Keratinocyte (primary cell): ENCODE data around the gene VIT. TPM values are rescaled to one million over a fixed set of nuclear protein-coding genes. Genes with fewer than 3 reads are reported as not detected.

Experiments
- DNase-seq: peaks from one replicate; pipeline ENCODE4 v3.0.0-alpha.2; 2011; ENCODE audit warnings: low read depth, missing footprints, low spot score
- FAIRE-seq: peaks from 2 replicates; lab custom pipeline; 2011; peaks lifted over from hg19 to GRCh38; lab: Jason Lieb, UNC
- H2AFZ ChIP-seq: 2 replicates; pipeline ENCODE4 v1.6.0; 2012; ENCODE audit warnings: low read length, control low read depth, inconsistent platforms; ENCODE audit not compliant: control insufficient read depth
- H3K27ac ChIP-seq: 2 replicates; pipeline ENCODE4 v1.5.1; 2011; ENCODE audit warnings: low read length; ENCODE audit not compliant: control insufficient read depth, insufficient read depth
- H3K27me3 ChIP-seq: 3 replicates; pipeline ENCODE4 v1.6.0; 2011; ENCODE audit warnings: low read length; ENCODE audit not compliant: control insufficient read depth, insufficient read depth; ENCODE audit errors: extremely low read depth
- H3K36me3 ChIP-seq, 2 experiments: 2 replicates in 1 of 2; 3 replicates in 1 of 2; pipeline ENCODE4 v1.5.1; 2011; ENCODE audit warnings: low read length in 2 of 2, mild to moderate bottlenecking in 1 of 2; ENCODE audit not compliant: control insufficient read depth in 2 of 2, insufficient read depth in 2 of 2; ENCODE audit errors: extremely low read depth in 1 of 2
- H3K4me1 ChIP-seq: 3 replicates; pipeline ENCODE4 v1.5.1; 2011; ENCODE audit warnings: low read length; ENCODE audit not compliant: control insufficient read depth, insufficient read depth; ENCODE audit errors: extremely low read depth
- H3K4me2 ChIP-seq: 3 replicates; pipeline ENCODE4 v1.6.0; 2011; ENCODE audit warnings: low read depth, low read length; ENCODE audit not compliant: control insufficient read depth, insufficient read depth; ENCODE audit errors: extremely low read depth
- H3K4me3 ChIP-seq, 3 experiments: fragments of 200-600 bp in 1 of 3; sonication (generic) in 1 of 3; 2 replicates in 2 of 3; 3 replicates in 1 of 3; pipeline ENCODE4 v1.5.1; 2011 to 2016; ENCODE audit warnings: low read length in 3 of 3, mild to moderate bottlenecking in 3 of 3, control low read depth in 2 of 3, inconsistent platforms in 1 of 3, low read depth in 1 of 3, mixed read lengths in 1 of 3, mixed run types in 1 of 3, moderate library complexity in 1 of 3; ENCODE audit not compliant: control insufficient read depth in 2 of 3, insufficient read depth in 2 of 3; ENCODE audit errors: extremely low read depth in 1 of 3
- H3K79me2 ChIP-seq: 2 replicates; pipeline ENCODE4 v1.6.0; 2012; ENCODE audit warnings: low read length; ENCODE audit not compliant: control insufficient read depth, insufficient read depth
- H3K9ac ChIP-seq: 3 replicates; pipeline ENCODE4 v1.6.0; 2011; ENCODE audit warnings: low read length; ENCODE audit not compliant: control insufficient read depth, insufficient read depth; ENCODE audit errors: extremely low read depth
- H3K9me1 ChIP-seq: 3 replicates; pipeline ENCODE4 v1.6.0; 2011; ENCODE audit warnings: low read length; ENCODE audit not compliant: control insufficient read depth, insufficient read depth; ENCODE audit errors: extremely low read depth
- H3K9me3 ChIP-seq: 2 replicates; pipeline ENCODE4 v1.5.1; 2012; ENCODE audit warnings: low read depth, low read length; ENCODE audit not compliant: control insufficient read depth
- H4K20me1 ChIP-seq: 3 replicates; pipeline ENCODE4 v1.6.0; 2011; ENCODE audit warnings: low read length; ENCODE audit not compliant: control insufficient read depth, insufficient read depth; ENCODE audit errors: extremely low read depth
- EZH2 ChIP-seq: IDR thresholded peaks from one replicate; pipeline ENCODE4 v1.6.1; 2012; ENCODE audit warnings: inconsistent platforms, mild to moderate bottlenecking, low read length, moderate library complexity
- dilution Hi-C: fragments of 300-500 bp; cut with MboI; formaldehyde crosslinking; loops from one replicate; pipeline ENCODE4 v1.7.0; 2020; ENCODE audit warnings: low sequenced_read_pairs; ENCODE audit not compliant: extremely low pct_ligation_motif_present
- polyA plus RNA-seq, 5 experiments: library from polyadenylated mRNA; depleted of rRNA in 3 of 5; stranded (reverse) in 3 of 5; stranded (forward) in 1 of 5; unstranded in 1 of 5; fragments of >200 nt; gene quantifications; 1 replicate in 1 of 5; 2 replicates in 3 of 5; 3 replicates in 1 of 5; pipeline versions ENCODE4 v1.2.1 to v1.2.3, GENCODE V29; 2011 to 2012; ENCODE audit warnings: missing spikeins in 2 of 5, low read depth in 1 of 5, low replicate concordance in 1 of 5
- TF ChIP-seq, protein P1 (sequence below), 3 experiments: IDR thresholded peaks in 1 of 3; conservative IDR thresholded peaks in 1 of 3; optimal IDR thresholded peaks in 1 of 3; 2 replicates in 2 of 3; 3 replicates in 1 of 3; pipeline versions ENCODE3 to v1.5.1; 2011; ENCODE audit warnings: low read length in 3 of 3, mild to moderate bottlenecking in 3 of 3, moderate library complexity in 2 of 3, control low read depth in 1 of 3, inconsistent platforms in 1 of 3; ENCODE audit not compliant: insufficient read depth in 2 of 3; ENCODE audit errors: extremely low read depth in 1 of 3

The VIT gene
- polyA plus RNA-seq, 1 donor (not counting 4 experiments of a cell fraction or from before 2014, with no cell fraction given): 0.79 TPM

GRCh38 chr2:36680012-36680411 is 16.5 kb upstream of the VIT start:
- H3K27ac ChIP-seq: no peak overlapping the region
- H3K4me2 ChIP-seq: no peak overlapping the region
- H3K27me3 ChIP-seq: no peaks in the 10 kb centered on the region
- no peaks in the 10 kb centered on the region for H4K20me1 ChIP-seq
- H3K9me3 ChIP-seq: no peaks in the 10 kb centered on the region
- no peaks in the 10 kb centered on the region for H3K79me2 ChIP-seq
- no peaks in the 10 kb centered on the region for H3K36me3 ChIP-seq
- no peak overlapping the region for H3K9ac ChIP-seq
- TF ChIP-seq EZH2: no peak
- TF ChIP-seq, protein P1, sequence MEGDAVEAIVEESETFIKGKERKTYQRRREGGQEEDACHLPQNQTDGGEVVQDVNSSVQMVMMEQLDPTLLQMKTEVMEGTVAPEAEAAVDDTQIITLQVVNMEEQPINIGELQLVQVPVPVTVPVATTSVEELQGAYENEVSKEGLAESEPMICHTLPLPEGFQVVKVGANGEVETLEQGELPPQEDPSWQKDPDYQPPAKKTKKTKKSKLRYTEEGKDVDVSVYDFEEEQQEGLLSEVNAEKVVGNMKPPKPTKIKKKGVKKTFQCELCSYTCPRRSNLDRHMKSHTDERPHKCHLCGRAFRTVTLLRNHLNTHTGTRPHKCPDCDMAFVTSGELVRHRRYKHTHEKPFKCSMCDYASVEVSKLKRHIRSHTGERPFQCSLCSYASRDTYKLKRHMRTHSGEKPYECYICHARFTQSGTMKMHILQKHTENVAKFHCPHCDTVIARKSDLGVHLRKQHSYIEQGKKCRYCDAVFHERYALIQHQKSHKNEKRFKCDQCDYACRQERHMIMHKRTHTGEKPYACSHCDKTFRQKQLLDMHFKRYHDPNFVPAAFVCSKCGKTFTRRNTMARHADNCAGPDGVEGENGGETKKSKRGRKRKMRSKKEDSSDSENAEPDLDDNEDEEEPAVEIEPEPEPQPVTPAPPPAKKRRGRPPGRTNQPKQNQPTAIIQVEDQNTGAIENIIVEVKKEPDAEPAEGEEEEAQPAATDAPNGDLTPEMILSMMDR (optimal IDR thresholded peaks at IDR 0.05 in 1 of 3, IDR thresholded peaks at IDR 0.05 in 1 of 3, conservative IDR thresholded peaks at IDR 0.05 in 1 of 3; ENCODE audit: extremely low read depth in 1 of 3, insufficient read depth in 2 of 3, low read length in 3 of 3): no peak
- no peak for FAIRE-seq
- H3K4me3 ChIP-seq: no peak overlapping the region
- dilution Hi-C loops: no loop called here
- H3K4me1 ChIP-seq: no peaks in the 10 kb centered on the region
- no peaks in the 10 kb centered on the region for H3K9me1 ChIP-seq
- DNase-seq: no peak
- no peak overlapping the region for H2AFZ ChIP-seq

GRCh38 chr2:36682562-36682961 is 13.9 kb upstream of the VIT start:
- FAIRE-seq: no peak
- H3K9me3 ChIP-seq: no peaks in the 10 kb centered on the region
- H3K79me2 ChIP-seq: no peaks in the 10 kb centered on the region
- no peak overlapping the region for H2AFZ ChIP-seq
- H3K9me1 ChIP-seq: no peaks in the 10 kb centered on the region
- no peaks in the 10 kb centered on the region for H3K4me1 ChIP-seq
- no peak overlapping the region for H3K9ac ChIP-seq
- dilution Hi-C loops: no loop called here
- TF ChIP-seq, protein P1 (optimal IDR thresholded peaks at IDR 0.05 in 1 of 3, IDR thresholded peaks at IDR 0.05 in 1 of 3, conservative IDR thresholded peaks at IDR 0.05 in 1 of 3; ENCODE audit: extremely low read depth in 1 of 3, insufficient read depth in 2 of 3, low read length in 3 of 3): no peak
- TF ChIP-seq EZH2: no peak
- H3K4me2 ChIP-seq: no peak overlapping the region
- H3K27ac ChIP-seq: no peak overlapping the region
- no peaks in the 10 kb centered on the region for H3K27me3 ChIP-seq
- no peaks in the 10 kb centered on the region for H3K36me3 ChIP-seq
- no peaks in the 10 kb centered on the region for H4K20me1 ChIP-seq
- no peak for DNase-seq
- no peak overlapping the region for H3K4me3 ChIP-seq
